Endothelial cell of umbilical vein (primary cell): ENCODE results near the gene HCST.

Experiments used
- CTCF ChIP-seq, 2 donors: IDR thresholded peaks; 1 replicate in 1 of 2; 2 replicates in 1 of 2; pipeline ENCODE4 v1.5.1; 2011; ENCODE audit warnings: low read length in 2 of 2, mild to moderate bottlenecking in 2 of 2, moderate library complexity in 2 of 2, control low read depth in 1 of 2, inconsistent platforms in 1 of 2, low read depth in 1 of 2; ENCODE audit not compliant: insufficient read depth in 1 of 2; ENCODE audit errors: extremely low read depth in 1 of 2
- EZH2 ChIP-seq: IDR thresholded peaks from 2 replicates; pipeline ENCODE4 v1.6.1; 2012; ENCODE audit warnings: borderline replicate concordance, low read depth, mild to moderate bottlenecking, moderate library complexity, low read length, inconsistent platforms; ENCODE audit not compliant: severe bottlenecking
- FOS ChIP-seq: IDR thresholded peaks from 2 replicates; pipeline ENCODE4 v1.6.1; 2011; ENCODE audit warnings: mild to moderate bottlenecking, low read length, moderate library complexity, borderline replicate concordance; ENCODE audit not compliant: insufficient read depth
- GATA2 ChIP-seq: IDR thresholded peaks from 2 replicates; pipeline ENCODE4 v1.7.0; 2011; ENCODE audit warnings: low read depth, mild to moderate bottlenecking, moderate library complexity, mixed read lengths, low read length; ENCODE audit not compliant: insufficient read length, insufficient read depth
- JUN ChIP-seq: IDR thresholded peaks from 2 replicates; pipeline ENCODE4 v1.6.1; 2011; ENCODE audit warnings: borderline replicate concordance, low read depth; ENCODE audit not compliant: insufficient read length, insufficient read depth
- MAX ChIP-seq: IDR thresholded peaks from 2 replicates; pipeline ENCODE4 v1.6.1; 2011; ENCODE audit not compliant: insufficient read depth, insufficient read length
- MYC ChIP-seq: IDR thresholded peaks from one replicate; pipeline ENCODE4 v1.6.1; 2011; ENCODE audit warnings: mild to moderate bottlenecking, low read depth, low read length
- POLR2A ChIP-seq: IDR thresholded peaks from 2 replicates; pipeline ENCODE4 v1.6.1; 2012; ENCODE audit warnings: low read depth, mild to moderate bottlenecking, control low read depth, low read length
- POLR2AphosphoS5 ChIP-seq: IDR thresholded peaks from 2 replicates; pipeline ENCODE4 v1.6.1; 2012; ENCODE audit warnings: low read depth, mild to moderate bottlenecking, control low read depth, low read length, moderate library complexity; ENCODE audit not compliant: insufficient read depth

DNA sequence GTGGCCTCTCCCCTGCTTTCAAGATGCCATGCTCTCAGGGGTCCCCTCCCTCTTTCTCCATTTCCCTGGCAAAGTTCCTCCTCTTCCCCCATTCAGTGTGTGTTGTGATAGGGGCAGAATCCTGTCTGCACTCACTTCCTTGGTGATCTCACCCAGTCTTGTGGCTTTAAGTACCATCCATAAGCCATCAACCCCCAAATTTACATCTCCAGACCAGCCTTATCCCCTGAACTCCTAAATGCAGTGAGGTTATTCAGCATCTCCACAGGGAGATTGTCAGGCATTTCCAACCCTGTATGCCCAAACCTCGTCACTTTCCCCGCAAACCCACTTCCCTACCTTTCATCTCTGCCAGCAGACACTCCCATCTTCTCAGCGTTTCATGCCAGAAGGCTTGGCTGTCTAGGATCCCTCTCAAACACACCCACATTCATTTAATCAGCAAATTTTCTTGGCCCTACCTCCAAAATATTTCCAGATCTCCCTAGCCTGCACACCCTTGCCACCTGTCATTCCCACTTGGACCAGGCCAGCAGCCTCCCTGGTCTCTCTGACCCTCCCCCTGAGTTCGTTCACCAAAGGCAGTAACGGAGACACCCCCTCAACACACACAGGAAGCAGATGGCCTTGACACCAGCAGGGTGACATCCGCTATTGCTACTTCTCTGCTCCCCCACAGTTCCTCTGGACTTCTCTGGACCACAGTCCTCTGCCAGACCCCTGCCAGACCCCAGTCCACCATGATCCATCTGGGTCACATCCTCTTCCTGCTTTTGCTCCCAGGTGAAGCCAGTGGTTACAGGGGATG lies at the start of gene HCST:
- TF ChIP-seq CTCF (IDR thresholded peaks at IDR 0.05; ENCODE audit: extremely low read depth in 1 of 2, insufficient read depth in 1 of 2, low read depth in 1 of 2, low read length in 2 of 2) (no peak), POLR2AphosphoS5 (no peak), POLR2A (no peak), EZH2 (no peak), JUN (no peak), MAX (no peak), FOS (no peak), GATA2 (no peak), MYC (no peak)
